Suppressor macrophage (primary cell): ENCODE data around the gene PRMT1.

Experiments used
- DNase-seq, 4 experiments: peaks; one replicate each; pipeline ENCODE4 v3.0.0-alpha.2; 2020 to 2022

PRMT1 gene

GRCh38 chr19:49651820-49652550, 25.1 kb upstream of the PRMT1 start:
- no peak for DNase-seq

- DNase-seq: no peak
Measured at GRCh38 chr19:49652551-49653465, 24.3 kb upstream of the PRMT1 start.

GRCh38 chr19:49653466-49653806, 23.6 kb upstream of the PRMT1 start:
- no peak for DNase-seq

- no peak for DNase-seq
Measured at GRCh38 chr19:49654581-49654980, 22.5 kb upstream of the PRMT1 start.

- no peak for DNase-seq
Measured at GRCh38 chr19:49655570-49656455, 21.3 kb upstream of the PRMT1 start.

GRCh38 chr19:49656456-49657109, 20.5 kb upstream of the PRMT1 start:
- no peak for DNase-seq

GRCh38 chr19:49657493-49658138, 19.5 kb upstream of the PRMT1 start:
- no peak for DNase-seq

- no peak for DNase-seq
Measured at GRCh38 chr19:49658139-49658517, 18.9 kb upstream of the PRMT1 start.

GRCh38 chr19:49658566-49659442, 18.3 kb upstream of the PRMT1 start:
- DNase-seq: no peak

- DNase-seq: no peak
Measured at GRCh38 chr19:49660338-49660961, 16.6 kb upstream of the PRMT1 start.

GRCh38 chr19:49662011-49662410, 15.1 kb upstream of the PRMT1 start:
- no peak for DNase-seq

- DNase-seq: no peak
Measured at GRCh38 chr19:49663224-49663623, 13.8 kb upstream of the PRMT1 start.

- DNase-seq: peak; percentile 76 to 93 (median 85)
Measured at GRCh38 chr19:49664171-49665035, 12.7 kb upstream of the PRMT1 start.

- no peak for DNase-seq
Measured at GRCh38 chr19:49665036-49665350, 12.1 kb upstream of the PRMT1 start.

GRCh38 chr19:49665351-49666119, 11.5 kb upstream of the PRMT1 start, which contains the start of the genes BCL2L12 and IRF3:
Gene BCL2L12 (plus strand): TSS chr19:49665933. CDS start chr19:49666693, 760 bp downstream.
Gene IRF3 (minus strand): TSS chr19:49665857. CDS start chr19:49664838, 1,019 bp downstream.
- peak; percentile 99 for DNase-seq

GRCh38 chr19:49666120-49666444, 11.0 kb upstream of the PRMT1 start:
- DNase-seq: peak in 2 of 4 experiments; percentile 30 to 32

- no peak for DNase-seq
Measured at GRCh38 chr19:49667473-49667872, 9.6 kb upstream of the PRMT1 start.

GRCh38 chr19:49669516-49669915, 7.6 kb upstream of the PRMT1 start:
- peak; percentile 27 to 56 (median 40) for DNase-seq
